Activated naive CD4-positive, alpha-beta T cell treated with anti-CD3 and anti-CD28 coated beads, Interleukin-2, amount 10 ng/mL, durations not matched to agents 7 days and 5 days (primary cell): ENCODE results near the gene IFNA2.
"Not testable (repeated sequence)": the region's sequence is repeated elsewhere in the genome, so short reads cannot be mapped to it uniquely, and the experiment has no call there.

Source experiments
- CTCF ChIA-PET: fragments of 350-600 bp; sonication (Branson Sonifier 250); formaldehyde crosslinking; loops from one replicate; lab custom pipeline; 2021; ENCODE audit warnings: antibody characterized with exemption; lab: Charles Lee
- DNase-seq: peaks from one replicate; pipeline ENCODE4 v3.0.0-alpha.2; 2020
- H3K27ac Mint-ChIP-seq: one replicate; pipeline ENCODE4 v1.8.0; 2021; ENCODE audit warnings: mild to moderate bottlenecking, moderate library complexity, mixed read lengths
- H3K27me3 Mint-ChIP-seq: one replicate; pipeline ENCODE4 v1.8.0; 2021; ENCODE audit warnings: mild to moderate bottlenecking, mixed read lengths
- H3K36me3 Mint-ChIP-seq: one replicate; pipeline ENCODE4 v1.8.0; 2021; ENCODE audit warnings: mixed read lengths
- H3K4me1 Mint-ChIP-seq: one replicate; pipeline ENCODE4 v1.8.0; 2021; ENCODE audit warnings: mixed read lengths
- H3K4me3 Mint-ChIP-seq: one replicate; pipeline ENCODE4 v1.8.0; 2021; ENCODE audit warnings: mild to moderate bottlenecking, moderate library complexity, mixed read lengths
- H3K9me3 Mint-ChIP-seq: one replicate; pipeline ENCODE4 v1.8.0; 2021; ENCODE audit warnings: mixed read lengths

The IFNA2 gene

DNA sequence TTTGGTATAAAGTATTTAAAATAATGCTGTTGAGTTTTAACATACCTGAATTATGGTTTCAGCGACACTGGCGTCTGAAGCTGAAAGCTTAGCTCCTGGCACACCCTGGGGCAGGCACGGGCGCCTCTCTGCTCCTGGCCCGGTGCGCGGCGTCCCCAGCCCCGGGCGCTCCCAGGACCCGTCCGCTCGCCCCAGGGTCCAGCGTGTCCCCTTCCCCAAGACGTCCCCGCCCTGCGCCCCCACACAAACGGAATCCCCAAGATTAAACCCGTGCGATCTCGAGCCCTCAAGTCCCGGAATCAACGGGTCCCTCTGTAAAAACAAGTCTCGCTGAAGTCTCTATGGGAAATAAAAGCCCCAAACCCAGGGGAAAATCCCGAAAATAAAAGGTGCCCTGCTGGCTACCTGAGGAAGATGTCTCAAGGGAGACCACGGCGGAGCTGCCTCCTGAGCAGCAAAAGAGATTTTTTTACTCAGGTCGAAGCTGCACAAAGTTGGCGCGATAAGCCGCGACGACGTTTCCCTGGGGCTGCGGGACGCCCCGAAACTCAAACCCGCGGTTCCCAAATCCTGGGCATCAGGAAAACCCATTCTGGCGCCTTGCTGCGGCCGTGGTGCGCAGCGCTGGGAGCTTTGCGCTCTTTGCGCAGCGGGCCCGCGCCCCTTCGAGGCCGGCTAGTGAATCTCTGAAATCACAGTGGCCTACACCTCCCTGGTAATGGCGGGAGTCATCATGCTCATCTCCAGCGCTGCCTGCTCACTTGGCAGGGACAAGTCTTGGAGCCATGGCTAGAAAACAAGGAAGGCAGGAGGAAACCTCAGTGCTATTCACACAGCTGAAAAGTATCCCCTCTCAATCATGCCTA is 17.4 kb upstream of the IFNA2 start:
- peak overlapping the region; percentile 19 for H3K4me3 Mint-ChIP-seq
- peaks cover 6% of the 10 kb centered on the region for H3K4me1 Mint-ChIP-seq
- peaks cover 63% of the 10 kb centered on the region for H3K27me3 Mint-ChIP-seq
- DNase-seq: peak; percentile 32
- no peaks in the 10 kb centered on the region for H3K36me3 Mint-ChIP-seq
- CTCF ChIA-PET: interaction anchor here (0.6 to 1.2 kb wide), 4 partner anchors 32 to 263 kb away, joined by 3 read pairs; no protein-coding TSS in a partner anchor
- no peak overlapping the region for H3K27ac Mint-ChIP-seq
- no peaks in the 10 kb centered on the region for H3K9me3 Mint-ChIP-seq

DNA sequence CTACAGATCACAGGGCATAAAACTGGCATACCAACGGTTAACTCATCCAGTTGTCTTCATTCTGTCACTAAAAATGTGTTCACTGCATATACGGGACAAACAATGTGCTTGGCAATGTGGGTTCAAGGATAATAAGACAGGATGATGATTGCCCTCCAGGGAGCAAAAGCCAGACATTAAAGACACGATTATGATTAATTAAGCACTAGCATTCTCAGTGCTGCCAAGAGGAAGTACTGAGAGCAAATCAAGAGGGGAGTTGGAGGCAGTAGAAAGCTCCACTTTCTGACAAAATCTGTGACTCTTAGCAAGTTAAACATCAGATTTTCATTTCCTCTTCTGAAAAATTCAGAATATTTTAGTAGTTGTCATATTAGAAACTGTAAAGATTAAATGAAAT is 14.8 kb upstream of the IFNA2 start:
- no peak overlapping the region for H3K27ac Mint-ChIP-seq
- CTCF ChIA-PET: interaction anchor here (0.9 kb wide), 1 partner anchor 74 kb away, joined by 3 read pairs; no protein-coding TSS in a partner anchor
- peaks cover 11% of the 10 kb centered on the region for H3K4me1 Mint-ChIP-seq
- H3K4me3 Mint-ChIP-seq: no peak overlapping the region
- peaks cover 61% of the 10 kb centered on the region for H3K27me3 Mint-ChIP-seq
- no peaks in the 10 kb centered on the region for H3K36me3 Mint-ChIP-seq
- DNase-seq: no peak
- no peaks in the 10 kb centered on the region for H3K9me3 Mint-ChIP-seq

DNA sequence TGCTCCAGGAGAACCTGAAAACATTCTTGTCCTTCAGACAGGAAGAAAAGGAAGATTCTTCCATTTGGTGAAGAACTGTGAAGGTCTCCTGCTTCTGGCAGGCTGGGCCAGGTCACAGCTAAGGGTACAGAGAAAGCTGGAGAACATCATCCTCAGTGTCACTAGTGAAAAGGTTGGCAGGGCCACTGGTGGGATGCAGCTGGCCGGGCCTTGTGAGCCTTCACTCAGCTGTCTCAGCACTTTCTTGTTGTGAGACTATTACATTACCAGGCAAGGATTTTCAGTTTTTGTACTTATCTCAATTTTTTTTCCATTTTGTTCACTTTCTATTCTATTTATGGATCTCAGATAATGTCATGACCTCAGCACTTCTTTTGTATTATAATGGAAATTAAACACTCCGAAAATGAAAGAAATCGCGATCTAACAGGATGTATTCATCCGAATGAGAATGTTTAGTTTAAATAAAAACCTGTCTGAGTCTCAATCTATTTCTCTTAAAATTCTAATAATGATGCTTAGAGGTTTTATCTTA is 13.8 kb upstream of the IFNA2 start:
- Mint-ChIP-seq H3K36me3 (no peaks in the 10 kb centered on the region), H3K9me3 (no peaks in the 10 kb centered on the region), H3K27ac (no peak overlapping the region), H3K4me1 (peaks cover 11% of the 10 kb centered on the region), H3K4me3 (no peak overlapping the region), H3K27me3 (peaks cover 55% of the 10 kb centered on the region)
- DNase-seq: no peak
- CTCF ChIA-PET: interaction anchor here (0.6 to 2.1 kb wide), 7 partner anchors 10 to 86 kb away, joined by 3 to 24 read pairs (median 4); no protein-coding TSS in a partner anchor

DNA sequence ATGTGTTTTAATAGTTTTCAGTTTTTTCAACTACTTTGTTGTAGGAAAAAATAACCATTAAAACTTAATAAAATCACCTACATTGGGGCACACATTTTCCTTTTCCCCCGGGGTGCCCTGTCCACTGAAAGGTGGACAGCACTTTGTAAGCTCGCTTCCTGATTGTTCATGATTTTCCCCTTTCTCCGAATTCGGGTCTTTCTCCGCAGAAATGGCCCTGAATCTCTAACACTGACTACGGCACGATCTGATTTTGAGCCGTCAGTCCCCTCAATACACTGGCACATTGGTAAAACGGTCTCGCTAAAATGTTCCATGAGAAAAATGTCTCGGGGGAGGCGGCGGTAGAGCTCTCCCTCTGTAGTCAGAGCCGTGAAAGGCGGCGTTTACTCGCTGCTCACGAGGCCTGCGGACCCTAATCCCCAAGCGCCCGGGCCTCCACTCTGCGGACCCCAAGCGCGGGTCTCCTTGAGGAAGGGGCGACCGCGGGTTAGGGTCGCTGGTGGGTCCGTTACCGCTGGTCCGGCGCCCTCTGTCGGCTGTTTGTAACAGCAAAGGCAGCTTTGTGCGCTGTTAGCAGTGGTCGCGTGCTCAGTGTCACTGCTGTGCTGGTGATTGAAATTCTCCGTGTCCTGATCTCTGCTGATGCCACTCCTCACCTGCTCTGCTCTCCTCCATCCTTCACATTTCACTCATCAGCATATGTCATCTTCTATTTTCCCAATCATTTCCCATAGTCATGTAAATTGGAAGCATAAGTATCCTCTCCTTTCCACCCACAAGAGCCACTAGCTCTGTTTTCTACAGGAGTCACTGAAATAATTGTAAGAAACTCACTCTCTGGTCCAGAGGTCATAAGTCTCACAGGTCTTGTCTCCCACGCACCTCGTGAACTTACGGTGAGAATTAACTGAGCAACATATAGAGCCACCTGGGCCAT is 10.8 kb upstream of the IFNA2 start:
- no peaks in the 10 kb centered on the region for H3K36me3 Mint-ChIP-seq
- peak; percentile 72 for DNase-seq
- peaks cover 5% of the 10 kb centered on the region for H3K4me1 Mint-ChIP-seq
- no peaks in the 10 kb centered on the region for H3K9me3 Mint-ChIP-seq
- CTCF ChIA-PET: interaction anchor here (0.7 to 4.5 kb wide), 27 partner anchors 8 to 213 kb away, joined by 3 to 60 read pairs (median 5); partner anchors contain the start of gene KLHL9
- H3K27ac Mint-ChIP-seq: no peak overlapping the region
- H3K27me3 Mint-ChIP-seq: peaks cover 60% of the 10 kb centered on the region
- peak overlapping the region; percentile 37 for H3K4me3 Mint-ChIP-seq

DNA sequence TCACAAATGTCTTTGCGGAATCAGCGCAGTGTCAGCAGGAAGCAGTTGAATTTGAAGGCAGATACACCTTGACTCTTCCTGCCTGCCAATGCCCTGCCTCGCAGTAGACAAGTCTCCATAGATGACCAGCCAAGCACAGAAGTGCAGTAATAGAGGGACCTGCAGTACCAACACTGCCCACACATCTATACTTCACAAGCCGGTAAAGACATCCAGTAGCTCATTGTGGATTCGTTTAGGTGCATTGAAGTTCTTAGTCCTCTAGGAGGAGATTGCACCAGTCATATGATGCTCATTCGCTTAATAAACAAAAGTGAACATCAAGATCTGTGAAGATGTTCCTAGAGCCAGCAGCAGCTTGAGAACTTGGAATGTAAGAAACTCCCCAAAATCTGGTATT is 7.1 kb upstream of the IFNA2 start:
- Mint-ChIP-seq H3K27me3 (peaks cover 43% of the 10 kb centered on the region), H3K4me1 (peaks cover 5% of the 10 kb centered on the region), H3K27ac (no peak overlapping the region), H3K9me3 (no peaks in the 10 kb centered on the region), H3K4me3 (no peak overlapping the region), H3K36me3 (no peaks in the 10 kb centered on the region)
- CTCF ChIA-PET: interaction anchor here (1.0 to 4.5 kb wide), 4 partner anchors 15 to 72 kb away, joined by 3 to 60 read pairs (median 4); no protein-coding TSS in a partner anchor
- peak; percentile 23 for DNase-seq

DNA sequence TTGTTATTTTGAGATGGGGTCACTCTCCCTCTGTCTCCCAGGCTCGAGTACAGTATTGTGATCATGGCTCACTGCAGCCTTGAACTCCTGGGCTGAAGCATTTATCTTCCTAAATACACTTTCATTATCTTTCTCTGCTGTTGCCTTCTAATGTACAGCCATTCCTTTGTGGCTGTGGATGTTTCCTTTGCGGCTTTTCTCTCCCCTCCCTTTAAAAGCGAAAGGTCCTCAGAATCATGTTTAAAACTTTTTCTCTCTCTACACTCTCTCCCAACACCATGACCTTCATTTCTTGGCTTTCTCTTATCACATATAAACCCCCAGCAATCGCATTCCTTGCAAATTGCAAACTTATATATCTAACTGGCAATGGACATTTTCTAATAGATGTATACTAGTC is 1.6 kb downstream of the IFNA2 start:
- no peak for DNase-seq
- H3K4me1 Mint-ChIP-seq: peaks cover 20% of the 10 kb centered on the region
- no peak overlapping the region for H3K27ac Mint-ChIP-seq
- no peaks in the 10 kb centered on the region for H3K9me3 Mint-ChIP-seq
- peaks cover 47% of the 10 kb centered on the region for H3K27me3 Mint-ChIP-seq
- CTCF ChIA-PET: no interaction called here
- H3K4me3 Mint-ChIP-seq: no peak overlapping the region
- no peaks in the 10 kb centered on the region for H3K36me3 Mint-ChIP-seq

DNA sequence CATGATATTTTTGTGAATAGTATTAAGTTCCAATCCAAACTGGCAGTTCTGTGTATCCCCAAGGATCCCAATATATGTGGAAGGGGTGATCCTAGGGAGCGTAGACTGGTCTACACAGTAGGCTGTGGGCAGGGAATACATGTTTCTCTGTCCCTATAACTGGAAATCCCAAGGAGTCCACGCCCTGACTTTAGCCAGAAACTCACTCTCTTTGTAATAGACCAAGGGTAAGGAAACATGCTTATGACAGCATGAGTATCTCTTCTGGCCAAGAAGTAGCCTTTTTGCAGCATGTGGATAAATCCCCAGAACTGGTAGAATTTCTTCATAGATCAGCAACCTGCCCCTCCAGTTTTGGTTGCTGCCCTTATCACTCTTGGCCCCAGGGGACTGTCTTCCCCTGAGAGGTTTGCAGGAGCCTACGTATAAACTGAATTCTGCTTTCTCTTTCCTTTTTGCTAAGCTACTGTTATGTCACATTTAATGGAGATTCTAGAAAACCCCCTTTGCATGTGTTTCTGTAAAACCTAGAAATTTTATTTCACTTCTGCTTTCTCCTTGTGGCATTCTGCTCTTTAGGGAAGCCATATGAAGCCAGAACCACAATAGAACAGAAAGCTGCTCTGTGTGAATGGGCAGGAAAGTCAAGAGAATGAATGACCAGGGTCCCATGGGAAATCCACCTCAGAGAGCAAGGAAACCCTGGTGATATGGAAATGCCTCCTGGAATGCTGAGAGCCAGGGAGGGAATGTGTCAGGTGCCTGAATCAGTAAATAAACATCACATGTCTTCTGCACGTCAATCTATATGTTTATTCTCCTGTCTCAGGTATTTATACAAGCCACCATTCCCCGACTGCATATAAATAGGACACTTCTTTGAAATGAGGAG is 3.5 kb downstream of the IFNA2 start:
- CTCF ChIA-PET: interaction anchor here (0.6 to 1.8 kb wide), 2 partner anchors 14 to 55 kb away, joined by 4 to 8 read pairs; no protein-coding TSS in a partner anchor
- Mint-ChIP-seq H3K9me3 (no peaks in the 10 kb centered on the region), H3K4me3 (no peak overlapping the region), H3K36me3 (no peaks in the 10 kb centered on the region), H3K4me1 (peaks cover 20% of the 10 kb centered on the region), H3K27me3 (peaks cover 46% of the 10 kb centered on the region), H3K27ac (no peak overlapping the region)
- peak; percentile 31 for DNase-seq

DNA sequence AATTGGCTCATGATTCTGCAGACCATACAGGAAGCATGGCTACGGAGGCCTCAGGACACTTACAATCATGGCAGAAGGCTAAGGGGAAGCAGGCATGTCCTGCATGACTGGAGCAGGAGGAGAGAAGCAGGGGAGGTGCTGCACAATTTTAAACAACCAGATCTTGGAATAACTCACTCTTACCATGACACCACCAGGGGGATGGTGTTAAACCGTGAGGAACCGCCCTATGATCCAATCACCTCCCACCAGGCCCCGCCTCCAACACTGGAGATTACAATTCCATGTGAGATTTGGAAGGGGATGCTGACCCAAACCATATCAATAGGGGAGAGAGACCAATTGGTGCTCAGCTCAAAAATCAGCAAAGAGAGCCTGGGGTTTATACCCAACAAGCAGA is 13.7 kb downstream of the IFNA2 start:
- H3K9me3 Mint-ChIP-seq, H3K4me1 Mint-ChIP-seq, DNase-seq, H3K36me3 Mint-ChIP-seq, H3K4me3 Mint-ChIP-seq, H3K27ac Mint-ChIP-seq: not testable (repeated sequence)
- peaks cover 28% of the 10 kb centered on the region for H3K27me3 Mint-ChIP-seq
- CTCF ChIA-PET: interaction anchor here (1.4 kb wide), 1 partner anchor 24 kb away, joined by 3 read pairs; no protein-coding TSS in a partner anchor

DNA sequence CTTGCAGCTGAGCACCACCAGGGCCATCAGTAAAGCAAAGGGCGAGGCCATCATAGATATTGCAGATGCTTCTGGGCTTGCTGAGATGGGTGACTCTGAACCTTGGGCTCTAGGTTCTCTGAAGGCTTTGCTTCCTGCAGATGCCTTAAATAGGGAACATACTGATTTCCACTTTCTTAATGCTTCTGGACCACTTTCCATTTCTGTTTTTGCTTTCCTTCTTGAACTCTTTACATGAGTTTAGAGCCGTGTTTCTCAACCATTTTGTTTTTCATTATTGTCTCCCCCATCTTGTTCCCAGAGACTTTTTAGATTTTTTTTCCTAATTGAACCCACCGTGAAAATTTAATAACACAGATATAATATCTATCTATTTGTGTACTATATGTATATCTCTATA is 17.2 kb downstream of the IFNA2 start, which contains the start of gene IFNA13:
Gene IFNA13 (minus strand): TSS at position 101 of the 400 bp plus-strand sequence. CDS start 47 bp downstream, at position 54.
- H3K27ac Mint-ChIP-seq: no peak within 1 kb of the TSS
- no peaks in the 10 kb centered on the region for H3K9me3 Mint-ChIP-seq

DNA sequence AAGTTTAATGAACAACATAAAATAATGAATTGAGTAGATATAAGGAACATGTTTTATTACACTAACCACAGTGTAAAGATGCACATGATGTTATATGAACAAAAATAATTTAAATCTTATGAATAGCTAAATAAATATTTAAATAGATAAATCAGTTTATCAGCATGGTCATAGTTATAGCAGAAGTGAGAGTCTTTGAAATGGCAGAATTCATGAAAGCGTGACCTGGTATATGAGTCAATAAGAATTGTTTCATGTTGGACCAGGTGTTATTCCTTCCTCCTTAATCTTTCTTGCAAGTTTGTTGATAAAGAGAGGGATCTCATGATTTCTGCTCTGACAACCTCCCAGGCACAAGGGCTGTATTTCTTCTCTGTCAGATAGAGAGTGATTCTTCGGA is 18.0 kb downstream of the IFNA2 start:
- CTCF ChIA-PET, H3K27ac Mint-ChIP-seq, H3K36me3 Mint-ChIP-seq, DNase-seq, H3K9me3 Mint-ChIP-seq, H3K4me3 Mint-ChIP-seq, H3K4me1 Mint-ChIP-seq: not testable (repeated sequence)
- H3K27me3 Mint-ChIP-seq: peaks cover 50% of the 10 kb centered on the region

More for the DNA sequence above, 17.2 kb downstream of the IFNA2 start, which contains the start of gene IFNA13:
- CTCF ChIA-PET: no interaction called here
- no peak for DNase-seq
- H3K36me3 Mint-ChIP-seq: no peaks in the 10 kb centered on the region
- H3K27me3 Mint-ChIP-seq: peaks cover 46% of the 10 kb centered on the region
- H3K4me3 Mint-ChIP-seq: no peak within 1 kb of the TSS
- H3K4me1 Mint-ChIP-seq: no peaks in the 10 kb centered on the region

DNA sequence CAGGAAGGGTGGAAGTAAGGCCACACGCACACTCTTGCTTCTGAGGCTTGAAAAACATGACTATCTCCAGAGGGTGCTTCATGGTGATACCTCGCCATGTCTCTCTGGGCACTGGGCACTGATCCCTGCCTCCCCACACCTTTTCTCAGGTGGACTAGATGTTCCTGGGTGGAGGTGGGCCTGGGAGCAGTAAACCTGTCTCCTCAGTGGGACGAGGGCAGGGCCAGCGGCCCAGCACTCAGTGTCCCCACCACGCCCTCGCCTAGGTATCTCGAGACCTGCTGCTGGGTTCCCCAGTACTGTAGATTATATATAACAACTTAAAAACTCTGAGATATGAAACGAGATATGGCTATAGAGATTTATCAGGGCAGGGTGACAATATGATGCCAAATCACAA is 22.9 kb downstream of the IFNA2 start:
- H3K4me1 Mint-ChIP-seq: peaks cover 16% of the 10 kb centered on the region
- no peaks in the 10 kb centered on the region for H3K9me3 Mint-ChIP-seq
- H3K36me3 Mint-ChIP-seq: no peaks in the 10 kb centered on the region
- H3K27me3 Mint-ChIP-seq: peaks cover 38% of the 10 kb centered on the region
- CTCF ChIA-PET: no interaction called here
- H3K27ac Mint-ChIP-seq: no peak overlapping the region
- DNase-seq: no peak
- H3K4me3 Mint-ChIP-seq: no peak overlapping the region

DNA sequence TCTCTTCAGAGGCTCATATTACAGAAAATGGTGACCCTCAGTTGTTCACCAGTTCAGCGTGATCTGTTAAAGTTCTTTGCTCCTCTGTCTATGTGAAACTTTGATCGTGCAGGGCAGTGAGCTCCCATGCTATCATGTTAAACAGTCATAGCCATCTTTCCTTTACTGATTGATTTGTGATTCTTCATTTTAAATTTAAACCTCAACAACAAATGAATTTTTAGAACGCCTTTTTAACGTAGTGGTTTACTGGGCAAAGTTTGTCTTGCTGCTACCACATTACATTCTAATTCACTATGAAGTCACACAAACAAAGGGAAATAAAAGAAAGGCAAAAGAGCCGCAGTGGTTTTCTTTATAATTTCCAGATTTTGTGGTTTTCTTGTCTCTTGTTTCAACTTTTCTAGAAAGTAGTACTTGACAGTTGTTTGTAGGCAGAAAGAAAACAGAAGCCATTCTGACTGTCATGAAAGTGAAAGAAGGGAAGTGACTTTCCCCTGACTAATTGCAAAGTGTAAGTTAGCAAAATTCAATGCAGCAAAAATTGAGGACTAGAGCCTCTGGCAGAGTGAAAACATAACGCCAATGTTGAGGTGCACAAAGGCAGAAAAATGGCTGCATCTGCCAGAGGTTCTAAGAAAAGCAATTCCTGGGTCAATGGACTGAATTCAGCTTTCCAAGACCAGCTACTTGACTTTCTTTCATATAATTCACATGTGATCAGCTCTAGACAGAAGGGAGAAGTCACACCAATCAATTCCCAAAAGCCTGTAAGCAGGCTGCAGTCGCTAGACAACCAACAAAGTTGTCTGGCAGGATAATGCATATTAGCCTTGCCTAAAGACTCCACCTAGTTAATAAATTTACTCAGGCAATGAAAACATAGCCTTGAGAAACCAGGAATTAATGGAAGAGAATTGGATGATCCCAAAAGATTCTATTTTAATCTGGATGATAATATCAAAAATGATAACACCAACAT is 27.4 kb downstream of the IFNA2 start:
- Mint-ChIP-seq H3K4me1 (peaks cover 21% of the 10 kb centered on the region), H3K27ac (peak overlapping the region; percentile 92), H3K4me3 (peak overlapping the region; percentile 44), H3K36me3 (peaks cover 6% of the 10 kb centered on the region), H3K9me3 (peaks cover 6% of the 10 kb centered on the region), H3K27me3 (peaks cover 17% of the 10 kb centered on the region)
- CTCF ChIA-PET: interaction anchor here (1.7 kb wide), 1 partner anchor 23 kb away, joined by 4 read pairs; no protein-coding TSS in a partner anchor
- DNase-seq: peak; percentile 26
